Head of caudate nucleus (tissue), 42 donors: ENCODE data around the gene TNFAIP2.
"Not testable (repeated sequence)": the region's sequence is repeated elsewhere in the genome, so short reads cannot be mapped to it uniquely, and the experiment has no call there.

Experiments
- DNase-seq, 42 donors: peaks; one replicate each; pipeline versions ENCODE4 v3.0.0 to v3.0.0-alpha.2; 2020 to 2021; ENCODE audit warnings: mixed read lengths in 7 of 42
- intact Hi-C: fragments of 100-400 bp; cut with DNase I; formaldehyde crosslinking; loops from one replicate; pipeline ENCODE4 v1.15.0; 2022

The TNFAIP2 gene

GRCh38 chr14:103139132-103140025 lies 16.1 kb downstream of the TNFAIP2 start:
- no peak for DNase-seq
- intact Hi-C loops, result no loop called here

- intact Hi-C loops, result no loop called here
- DNase-seq, result no peak
Observed at GRCh38 chr14:103140316-103141109, 17.3 kb downstream of the TNFAIP2 start.

GRCh38 chr14:103141117-103141796 lies 18.0 kb downstream of the TNFAIP2 start:
- intact Hi-C loops, result no loop called here
- peak in 13 of 42 donors; percentile 31 to 78 (median 53) for DNase-seq

- DNase-seq, result no peak
- intact Hi-C loops, result no loop called here
Observed at GRCh38 chr14:103142026-103142425, 18.8 kb downstream of the TNFAIP2 start.

GRCh38 chr14:103142721-103143302 lies 19.6 kb downstream of the TNFAIP2 start:
- intact Hi-C loops, result no loop called here
- DNase-seq, result no peak

- no peak for DNase-seq
- intact Hi-C loops, result no loop called here
Observed at GRCh38 chr14:103143506-103143905, 20.2 kb downstream of the TNFAIP2 start.

GRCh38 chr14:103144085-103144484 lies 20.8 kb downstream of the TNFAIP2 start:
- no peak for DNase-seq
- intact Hi-C loops, result no loop called here

- DNase-seq, result no peak
Observed at GRCh38 chr14:103146141-103146709, 23.0 kb downstream of the TNFAIP2 start.

GRCh38 chr14:103149351-103150237 lies 26.3 kb downstream of the TNFAIP2 start:
- DNase-seq, result no peak
- intact Hi-C loops, result no loop called here

More at GRCh38 chr14:103146141-103146709, 23.0 kb downstream of the TNFAIP2 start:
- intact Hi-C loops, result no loop called here

GRCh38 chr14:103151270-103151945 lies 28.1 kb downstream of the TNFAIP2 start:
- peak in 11 of 42 donors; percentile 29 to 63 (median 40) for DNase-seq
- intact Hi-C loops, result no loop called here

- intact Hi-C loops, result no loop called here
- DNase-seq, result peak in 39 of 42 donors; percentile 17 to 80 (median 57)
Observed at GRCh38 chr14:103155010-103155409, 31.7 kb downstream of the TNFAIP2 start.

GRCh38 chr14:103155416-103155815 lies 32.2 kb downstream of the TNFAIP2 start:
- intact Hi-C loops, DNase-seq: not testable (repeated sequence)

- intact Hi-C loops, result no loop called here
- no peak for DNase-seq
Observed at GRCh38 chr14:103155826-103156394, 32.6 kb downstream of the TNFAIP2 start.

- no peak for DNase-seq
- intact Hi-C loops, result no loop called here
Observed at GRCh38 chr14:103156651-103157378, 33.6 kb downstream of the TNFAIP2 start.

GRCh38 chr14:103157969-103158368 lies 34.7 kb downstream of the TNFAIP2 start:
- intact Hi-C loops, result no loop called here
- no peak for DNase-seq

GRCh38 chr14:103158688-103159087 lies 35.4 kb downstream of the TNFAIP2 start:
- intact Hi-C loops, result no loop called here
- DNase-seq, result no peak
